Vagina (tissue), 2 donors: ENCODE measurements around the gene SYNM.

Source experiments
- CTCF ChIP-seq, 3 experiments: fragments of 450-650 bp in 2 of 3; fragments of 200-600 bp in 1 of 3; sonication (generic) in 1 of 3; IDR thresholded peaks; one replicate each; pipeline ENCODE4 v1.5.1; 2017 to 2019; ENCODE audit warnings: antibody characterized with exemption in 3 of 3, mild to moderate bottlenecking in 2 of 3, moderate library complexity in 2 of 3
- POLR2AphosphoS5 ChIP-seq, 2 donors: sonication (generic); formaldehyde crosslinking; IDR thresholded peaks; one replicate each; pipeline ENCODE4 v1.9.0; 2017; ENCODE audit warnings: antibody characterized with exemption in 2 of 2, mild to moderate bottlenecking in 2 of 2, low read depth in 1 of 2; ENCODE audit not compliant: insufficient read depth in 1 of 2

GRCh38 chr15:99139276-99139675, 34.4 kb downstream of the SYNM start:
- TF ChIP-seq CTCF (IDR thresholded peaks at IDR 0.05) (no peak), POLR2AphosphoS5 (IDR thresholded peaks at IDR 0.05; ENCODE audit: insufficient read depth in 1 of 2, low read depth in 1 of 2) (no peak)
